K562 (cell line): ENCODE results near the gene ENDOG. TPM values are rescaled to one million over a fixed set of nuclear protein-coding genes. Genes with fewer than 3 reads are reported as not detected.
A peak's percentile ranks its signal among the peaks of the same experiment; 100 is the strongest.

Source experiments
- CREB3 ChIP-seq: fragments of 450-650 bp; conservative IDR thresholded peaks from 2 replicates; pipeline ENCODE4 v1.6.1; 2016; ENCODE audit warnings: missing genetic modification characterization, low read depth, mild to moderate bottlenecking, missing compliant biosample characterization, moderate library complexity
- CREB3L1 ChIP-seq: fragments of 450-650 bp; IDR thresholded peaks from 2 replicates; pipeline ENCODE4 v1.6.1; 2014; ENCODE audit warnings: low read depth, mild to moderate bottlenecking, moderate library complexity, borderline replicate concordance
- E2F1 ChIP-seq: sonication (generic); formaldehyde crosslinking; IDR thresholded peaks from 2 replicates; pipeline ENCODE4 v1.8.1; 2023; ENCODE audit warnings: mild to moderate bottlenecking, missing genetic modification reagents, moderate library complexity
- FOXK1 ChIP-seq: sonication (generic); formaldehyde crosslinking; IDR thresholded peaks from 2 replicates; pipeline ENCODE4 v1.8.0; 2022; ENCODE audit warnings: missing genetic modification reagents, mild to moderate bottlenecking, borderline replicate concordance
- FOXP1 ChIP-seq: sonication (generic); formaldehyde crosslinking; IDR thresholded peaks from 2 replicates; pipeline ENCODE4 v1.8.0; 2022; ENCODE audit warnings: mild to moderate bottlenecking, missing genetic modification reagents
- GABPB1 ChIP-seq: sonication (generic); formaldehyde crosslinking; IDR thresholded peaks from 2 replicates; pipeline ENCODE4 v1.8.0; 2022; ENCODE audit warnings: mild to moderate bottlenecking, missing genetic modification reagents
- NFRKB ChIP-seq: fragments of 450-650 bp; IDR thresholded peaks from 2 replicates; pipeline ENCODE4 v1.6.1; 2016; ENCODE audit warnings: low read depth
- PHF8 ChIP-seq: fragments of 200-600 bp; sonication (generic); IDR thresholded peaks from 2 replicates; pipeline ENCODE4 v1.6.1; 2012; ENCODE audit warnings: mixed run types, mild to moderate bottlenecking, inconsistent platforms, low read length, moderate library complexity, borderline replicate concordance
- PRDM10 ChIP-seq: fragments of 450-650 bp; IDR thresholded peaks from 2 replicates; pipeline ENCODE4 v1.6.1; 2018; ENCODE audit not compliant: partially characterized antibody
- RHOXF2B ChIP-seq: fragments of 250-450 bp; sonication (Bioruptor Pico); conservative IDR thresholded peaks from 2 replicates; pipeline ENCODE4 v1.5.1; 2021
- SAFB2 ChIP-seq: fragments of 200-400 bp; formaldehyde crosslinking; IDR thresholded peaks from 2 replicates; pipeline ENCODE4 v1.6.1; 2018; ENCODE audit warnings: borderline replicate concordance, low read length, low read depth, moderate library complexity; ENCODE audit not compliant: severe bottlenecking
- SRSF7 ChIP-seq: fragments of 200-400 bp; formaldehyde crosslinking; optimal IDR thresholded peaks from 2 replicates; pipeline ENCODE3; 2017; ENCODE audit warnings: mild to moderate bottlenecking, low read depth, low read length
- SUPT5H ChIP-seq: fragments of 450-650 bp; IDR thresholded peaks from 2 replicates; pipeline ENCODE4 v1.6.1; 2016
- TBL1XR1 ChIP-seq, 2 experiments: IDR thresholded peaks; 2 replicates each; pipeline ENCODE4 v1.6.1; 2012; ENCODE audit warnings: improper control_type of control experiment in 2 of 2, low read length in 2 of 2, mild to moderate bottlenecking in 1 of 2
- U2AF1 ChIP-seq: fragments of 200-400 bp; formaldehyde crosslinking; optimal IDR thresholded peaks from 2 replicates; pipeline ENCODE3; 2017; ENCODE audit warnings: mild to moderate bottlenecking, low read depth, low read length, moderate library complexity
- WHSC1 ChIP-seq: IDR thresholded peaks from one replicate; pipeline ENCODE4 v1.6.1; 2012; ENCODE audit warnings: low read length, control low read depth, inconsistent platforms
- ZBTB1 ChIP-seq: sonication (generic); formaldehyde crosslinking; IDR thresholded peaks from 2 replicates; pipeline ENCODE4 v1.8.1; 2023; ENCODE audit warnings: missing genetic modification reagents, low read depth, mild to moderate bottlenecking, borderline replicate concordance
- ZBTB43 ChIP-seq: sonication (generic); formaldehyde crosslinking; IDR thresholded peaks from 2 replicates; pipeline ENCODE4 v1.8.0; 2023; ENCODE audit warnings: mild to moderate bottlenecking, missing genetic modification reagents
- ZNF212 ChIP-seq: fragments of 450-650 bp; formaldehyde crosslinking; IDR thresholded peaks from 2 replicates; pipeline ENCODE4 v1.4.0; 2020; ENCODE audit warnings: mild to moderate bottlenecking
- polyA plus RNA-seq, 8 experiments: library from polyadenylated mRNA; depleted of rRNA in 4 of 8; stranded (reverse) in 5 of 8; unstranded in 3 of 8; fragments of >200 nt; fragmentation: Nextera tagmentation in 2 of 8; fragmentation: Illumina TruSeq in 1 of 8; extraction: Ambion mirVana in 2 of 8; extraction: Trizol in 1 of 8; gene quantifications; 2 replicates each; pipeline versions ENCODE4 v1.2.1 to v1.2.3, GENCODE V29; 2011 to 2014; ENCODE audit warnings: inconsistent platforms in 1 of 8, missing spikeins in 1 of 8
- total RNA-seq, 7 experiments: library from RNA; depleted of rRNA in 6 of 7; stranded (reverse); fragments of >200 nt in 6 of 7; fragmentation: Illumina TruSeq in 2 of 7; extraction: Trizol in 2 of 7; gene quantifications; 2 replicates each; pipeline versions ENCODE4 v1.2.1 to v1.2.3, GENCODE V29; 2011 to 2021; ENCODE audit warnings: low replicate concordance in 1 of 7

Gene ENDOG
- total and polyA plus RNA-seq, 9 of the 15 experiments (the other 6 are each of a cell fraction or from before 2014, with no cell fraction given) = 1.2 to 91.0 (median 25.5) TPM

- no peak for TF ChIP-seq WHSC1
- no peak for TF ChIP-seq FOXP1 (CRISPR knock-in tag)
- no peak for TF ChIP-seq SAFB2
- no peak for TF ChIP-seq CREB3L1
- TF ChIP-seq GABPB1 (CRISPR knock-in tag) = peak; percentile 62
- TF ChIP-seq ZNF212 (CRISPR knock-in tag) = no peak
- TF ChIP-seq SRSF7 = no peak
- no peak for TF ChIP-seq FOXK1 (CRISPR knock-in tag)
- peak; percentile 40 for TF ChIP-seq PRDM10
- no peak for TF ChIP-seq NFRKB
- no peak for TF ChIP-seq E2F1 (CRISPR knock-in tag)
- TF ChIP-seq CREB3 (tag) = no peak
- TF ChIP-seq PHF8 = peak; percentile 35; the same call in 1 of the 2 replicates
- TF ChIP-seq ZBTB43 = peak; percentile 61; the same call in 1 of the 2 replicates
- peak in 1 of 2 experiments; percentile 59; a peak in 1 of 4 replicates for TF ChIP-seq TBL1XR1 (IDR thresholded peaks at IDR 0.05; ENCODE audit: low read length in 2 of 2)
- no peak for TF ChIP-seq ZBTB1 (CRISPR knock-in tag)
- TF ChIP-seq SUPT5H = no peak
- no peak for TF ChIP-seq RHOXF2B (CRISPR knock-in tag)
- no peak for TF ChIP-seq U2AF1
Observed at GRCh38 chr9:128845186-128845931, 27.1 kb downstream of the ENDOG start (continued).
